Cerebellar cortex (tissue), 1 donor: ENCODE results near the gene OR7C1.
"Not testable (repeated sequence)": the region's sequence is repeated elsewhere in the genome, so short reads cannot be mapped to it uniquely, and the experiment has no call there.

Experiments
- DNase-seq: peaks from one replicate; pipeline ENCODE4 v3.0.0-alpha.2; 2015; ENCODE audit warnings: low spot score

The OR7C1 gene

GRCh38 chr19:14765403-14765802 is 69.6 kb downstream of the OR7C1 start:
- DNase-seq = not testable (repeated sequence)

GRCh38 chr19:14764401-14764800 is 70.6 kb downstream of the OR7C1 start:
- DNase-seq = no peak

GRCh38 chr19:14763497-14764145 is 71.4 kb downstream of the OR7C1 start:
- DNase-seq = no peak

- DNase-seq = no peak
These were observed 72.9 kb downstream of the OR7C1 start for GRCh38 chr19:14762111-14762510.

GRCh38 chr19:14761607-14762006 is 73.4 kb downstream of the OR7C1 start:
- no peak for DNase-seq

- DNase-seq = no peak
These were observed 76.2 kb downstream of the OR7C1 start for GRCh38 chr19:14758816-14759215.

- DNase-seq = no peak
These were observed 86.4 kb downstream of the OR7C1 start for GRCh38 chr19:14748601-14749000.
